Measurements from ENCODE around the gene ZFAND5.

Gene ZFAND5

DNA sequence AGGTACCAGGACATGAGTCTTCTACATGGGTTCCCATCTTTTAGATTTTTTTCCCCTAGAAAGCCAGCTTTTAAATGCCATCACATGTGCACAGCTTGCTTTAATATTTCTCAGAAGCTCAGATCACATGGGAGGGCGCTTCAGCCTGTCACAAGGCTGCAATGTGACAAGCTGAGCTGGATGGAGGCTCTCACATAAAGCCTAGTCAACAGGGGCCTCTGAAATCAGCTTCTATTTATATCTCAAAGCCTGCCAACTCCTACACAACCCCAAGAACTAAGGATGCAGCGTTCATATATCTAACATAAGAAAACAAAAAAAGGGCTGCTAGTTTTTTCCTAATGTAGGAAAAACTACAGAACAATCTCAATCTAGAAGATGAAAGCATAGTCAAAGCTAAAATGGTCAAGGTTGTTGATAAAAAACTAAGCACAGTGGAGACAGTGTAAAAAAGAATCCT lies 2.3 kb downstream of the ZFAND5 start:
- no peaks in the 10 kb centered on the region for H3K9me3 ChIP-seq
- no peaks in the 10 kb centered on the region for H3K27me3 ChIP-seq
- peaks cover 46 to 47% of the 10 kb centered on the region in 2 experiments for H3K4me1 ChIP-seq (ENCODE audit: control insufficient read depth in 1 of 2, insufficient read depth in 1 of 2, low read depth in 1 of 2, low read length in 1 of 2)
- peaks cover 26% of the 10 kb centered on the region for H3K36me3 ChIP-seq
- H3K27ac ChIP-seq = peak overlapping the region; percentile 98
- H3K4me3 ChIP-seq (ENCODE audit: low read depth in 1 of 2, low read length in 1 of 2) = peak overlapping the region; percentile 78 to 94
- TF ChIP-seq, protein P1, sequence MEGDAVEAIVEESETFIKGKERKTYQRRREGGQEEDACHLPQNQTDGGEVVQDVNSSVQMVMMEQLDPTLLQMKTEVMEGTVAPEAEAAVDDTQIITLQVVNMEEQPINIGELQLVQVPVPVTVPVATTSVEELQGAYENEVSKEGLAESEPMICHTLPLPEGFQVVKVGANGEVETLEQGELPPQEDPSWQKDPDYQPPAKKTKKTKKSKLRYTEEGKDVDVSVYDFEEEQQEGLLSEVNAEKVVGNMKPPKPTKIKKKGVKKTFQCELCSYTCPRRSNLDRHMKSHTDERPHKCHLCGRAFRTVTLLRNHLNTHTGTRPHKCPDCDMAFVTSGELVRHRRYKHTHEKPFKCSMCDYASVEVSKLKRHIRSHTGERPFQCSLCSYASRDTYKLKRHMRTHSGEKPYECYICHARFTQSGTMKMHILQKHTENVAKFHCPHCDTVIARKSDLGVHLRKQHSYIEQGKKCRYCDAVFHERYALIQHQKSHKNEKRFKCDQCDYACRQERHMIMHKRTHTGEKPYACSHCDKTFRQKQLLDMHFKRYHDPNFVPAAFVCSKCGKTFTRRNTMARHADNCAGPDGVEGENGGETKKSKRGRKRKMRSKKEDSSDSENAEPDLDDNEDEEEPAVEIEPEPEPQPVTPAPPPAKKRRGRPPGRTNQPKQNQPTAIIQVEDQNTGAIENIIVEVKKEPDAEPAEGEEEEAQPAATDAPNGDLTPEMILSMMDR (IDR thresholded peaks at IDR 0.05) = no peak

DNA sequence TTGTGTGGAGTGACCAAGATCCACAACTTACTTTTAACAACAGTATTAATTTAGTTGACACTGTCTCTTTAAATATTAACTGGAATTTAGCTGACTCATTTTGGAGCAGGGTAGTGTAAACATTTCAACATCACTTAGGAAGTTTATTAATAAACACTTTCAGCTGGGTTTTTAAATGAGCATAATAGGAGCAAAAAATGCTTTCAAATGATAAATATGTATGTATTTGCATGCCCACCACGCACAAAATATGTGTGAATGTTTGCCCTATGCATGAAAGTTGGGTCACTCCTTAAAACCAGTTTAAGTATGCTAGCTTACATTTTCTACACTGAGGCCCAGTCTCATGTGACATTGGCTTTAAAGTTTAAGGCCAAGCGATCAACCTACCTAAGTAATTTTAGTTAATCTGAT lies 2.9 kb downstream of the ZFAND5 start:
- Histone ChIP-seq H3K4me1 (ENCODE audit: control insufficient read depth in 1 of 2, insufficient read depth in 1 of 2, low read depth in 1 of 2, low read length in 1 of 2) (peaks cover 52 to 53% of the 10 kb centered on the region in 2 experiments), H3K27me3 (no peaks in the 10 kb centered on the region), H3K36me3 (peaks cover 30% of the 10 kb centered on the region), H3K27ac (peak overlapping the region; percentile 98), H3K4me3 (ENCODE audit: low read depth in 1 of 2, low read length in 1 of 2) (peak overlapping the region; percentile 78 to 94), H3K9me3 (no peaks in the 10 kb centered on the region)
- TF ChIP-seq, protein P1 (IDR thresholded peaks at IDR 0.05) = no peak

DNA sequence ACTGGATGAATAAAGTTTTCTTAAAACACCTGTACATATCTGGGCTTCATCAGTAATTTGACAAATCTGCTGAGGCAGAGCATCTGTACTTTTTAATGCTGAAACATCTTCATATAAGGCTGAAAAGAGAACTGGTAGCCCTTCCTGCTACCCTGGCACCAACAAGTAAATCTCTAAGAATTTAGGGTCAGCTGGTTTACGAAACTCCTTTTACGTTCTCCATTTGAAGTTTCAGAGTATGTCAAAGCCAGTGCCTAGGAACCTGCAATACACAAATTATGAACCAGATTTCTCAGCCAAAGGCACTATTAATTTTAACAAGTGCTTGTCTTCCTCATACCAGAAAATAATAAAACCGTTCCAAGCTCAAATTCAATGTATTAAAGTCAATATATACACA lies 3.8 kb downstream of the ZFAND5 start:
- peak overlapping the region; percentile 98 for H3K27ac ChIP-seq
- peak overlapping the region; percentile 78 to 94 for H3K4me3 ChIP-seq (ENCODE audit: low read depth in 1 of 2, low read length in 1 of 2)
- H3K4me1 ChIP-seq (ENCODE audit: control insufficient read depth in 1 of 2, insufficient read depth in 1 of 2, low read depth in 1 of 2, low read length in 1 of 2) = peaks cover 61% of the 10 kb centered on the region in 2 experiments
- TF ChIP-seq, protein P1 (IDR thresholded peaks at IDR 0.05) = no peak
- no peaks in the 10 kb centered on the region for H3K27me3 ChIP-seq
- H3K36me3 ChIP-seq = peaks cover 36% of the 10 kb centered on the region
- no peaks in the 10 kb centered on the region for H3K9me3 ChIP-seq

DNA sequence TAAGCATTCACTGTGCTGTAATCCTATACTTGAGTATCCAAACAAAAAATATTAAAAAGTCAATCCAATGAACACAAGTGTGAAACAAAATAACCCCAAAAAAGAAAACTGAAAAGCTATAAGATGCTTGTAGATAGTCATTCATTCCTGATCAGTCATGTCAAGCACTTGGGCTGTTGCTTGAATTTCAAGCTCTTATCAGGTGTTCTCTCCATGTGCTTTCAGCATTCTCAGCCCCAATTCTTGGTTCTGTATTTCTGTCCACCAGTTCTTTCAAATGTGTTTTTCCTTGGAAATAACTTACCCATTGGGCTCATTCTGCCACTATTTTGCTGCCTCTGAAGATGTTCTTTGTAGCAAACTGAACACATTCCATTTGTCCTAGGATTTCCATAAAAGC lies 4.7 kb downstream of the ZFAND5 start:
- Histone ChIP-seq H3K36me3 (peaks cover 45% of the 10 kb centered on the region), H3K27ac (no peak overlapping the region), H3K4me1 (ENCODE audit: control insufficient read depth in 1 of 2, insufficient read depth in 1 of 2, low read depth in 1 of 2, low read length in 1 of 2) (peaks cover 66% of the 10 kb centered on the region in 2 experiments), H3K4me3 (ENCODE audit: low read depth in 1 of 2, low read length in 1 of 2) (no peak overlapping the region), H3K27me3 (no peaks in the 10 kb centered on the region), H3K9me3 (no peaks in the 10 kb centered on the region)
- TF ChIP-seq, protein P1 (IDR thresholded peaks at IDR 0.05) = no peak

DNA sequence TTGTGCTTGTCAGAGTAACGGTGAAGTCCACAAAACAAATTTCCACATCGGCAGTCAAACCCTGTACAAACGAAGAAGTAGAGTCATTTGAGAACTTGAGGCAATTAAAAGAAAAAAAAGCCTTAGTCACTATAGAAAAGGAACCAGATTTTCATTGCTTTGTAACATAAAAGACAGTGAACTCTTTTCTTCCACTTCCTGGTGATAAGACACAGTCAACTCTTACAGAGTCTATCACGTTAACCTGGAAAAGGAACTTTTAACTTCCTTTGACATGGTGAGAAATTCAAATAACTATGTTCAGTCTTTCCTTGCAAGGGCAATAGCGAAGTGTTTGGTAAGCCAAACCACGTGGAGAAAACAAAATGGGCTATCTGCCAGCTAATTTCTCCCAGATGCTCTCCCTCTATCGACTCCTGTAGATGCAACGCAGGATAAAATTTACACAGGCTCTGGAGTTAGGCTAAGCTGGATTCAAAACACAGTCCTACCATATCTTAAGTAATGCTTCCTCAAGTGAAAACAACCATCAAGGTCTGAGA lies 8.9 kb downstream of the ZFAND5 start:
- Histone ChIP-seq H3K4me1 (ENCODE audit: control insufficient read depth in 1 of 2, insufficient read depth in 1 of 2, low read depth in 1 of 2, low read length in 1 of 2) (peaks cover 40 to 45% of the 10 kb centered on the region in 2 experiments), H3K27ac (peak overlapping the region; percentile 78), H3K36me3 (peaks cover 70% of the 10 kb centered on the region), H3K4me3 (ENCODE audit: low read depth in 1 of 2, low read length in 1 of 2) (peak overlapping the region in 1 of 2 experiments; percentile 6), H3K27me3 (no peaks in the 10 kb centered on the region), H3K9me3 (no peaks in the 10 kb centered on the region)
- TF ChIP-seq, protein P1 (IDR thresholded peaks at IDR 0.05) = no peak
